Tibial nerve (tissue), 3 donors: ENCODE data around the gene LTBP3.

Experiments
- POLR2A ChIP-seq, 2 donors: fragments of 450-650 bp; IDR thresholded peaks; one replicate each; pipeline ENCODE4 v1.6.1; 2017; ENCODE audit warnings: antibody characterized with exemption in 2 of 2, mild to moderate bottlenecking in 2 of 2, moderate library complexity in 2 of 2
- TF ChIP-seq, protein P1 (sequence below), 5 experiments: fragments of 200-600 bp in 3 of 5; fragments of 450-650 bp in 2 of 5; sonication (generic) in 3 of 5; IDR thresholded peaks; one replicate each; pipeline ENCODE4 v1.5.1; 2016 to 2019; ENCODE audit warnings: antibody characterized with exemption in 5 of 5, mild to moderate bottlenecking in 3 of 5, moderate library complexity in 2 of 5

- TF ChIP-seq, protein P1, sequence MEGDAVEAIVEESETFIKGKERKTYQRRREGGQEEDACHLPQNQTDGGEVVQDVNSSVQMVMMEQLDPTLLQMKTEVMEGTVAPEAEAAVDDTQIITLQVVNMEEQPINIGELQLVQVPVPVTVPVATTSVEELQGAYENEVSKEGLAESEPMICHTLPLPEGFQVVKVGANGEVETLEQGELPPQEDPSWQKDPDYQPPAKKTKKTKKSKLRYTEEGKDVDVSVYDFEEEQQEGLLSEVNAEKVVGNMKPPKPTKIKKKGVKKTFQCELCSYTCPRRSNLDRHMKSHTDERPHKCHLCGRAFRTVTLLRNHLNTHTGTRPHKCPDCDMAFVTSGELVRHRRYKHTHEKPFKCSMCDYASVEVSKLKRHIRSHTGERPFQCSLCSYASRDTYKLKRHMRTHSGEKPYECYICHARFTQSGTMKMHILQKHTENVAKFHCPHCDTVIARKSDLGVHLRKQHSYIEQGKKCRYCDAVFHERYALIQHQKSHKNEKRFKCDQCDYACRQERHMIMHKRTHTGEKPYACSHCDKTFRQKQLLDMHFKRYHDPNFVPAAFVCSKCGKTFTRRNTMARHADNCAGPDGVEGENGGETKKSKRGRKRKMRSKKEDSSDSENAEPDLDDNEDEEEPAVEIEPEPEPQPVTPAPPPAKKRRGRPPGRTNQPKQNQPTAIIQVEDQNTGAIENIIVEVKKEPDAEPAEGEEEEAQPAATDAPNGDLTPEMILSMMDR (IDR thresholded peaks at IDR 0.05) = no peak
- no peak for TF ChIP-seq POLR2A (IDR thresholded peaks at IDR 0.05)
Measured at GRCh38 chr11:65542738-65543390, 15.3 kb downstream of the LTBP3 start.
